Hepatocyte (in vitro differentiated cells): ENCODE data around the gene AIP.

Experiments used
- CTCF ChIP-seq: fragments of 200-600 bp; sonication (generic); IDR thresholded peaks from 2 replicates; pipeline ENCODE4 v1.5.1; 2016; ENCODE audit warnings: antibody characterized with exemption, mild to moderate bottlenecking; ENCODE audit not compliant: poor library complexity
- EZH2 ChIP-seq: fragments of 200-600 bp; sonication (generic); IDR thresholded peaks from 2 replicates; pipeline ENCODE4 v1.6.1; 2016; ENCODE audit warnings: antibody characterized with exemption, mild to moderate bottlenecking, borderline replicate concordance
- EZH2phosphoT487 ChIP-seq: fragments of 200-600 bp; sonication (generic); IDR thresholded peaks from one replicate; pipeline ENCODE4 v1.6.1; 2018; ENCODE audit warnings: antibody characterized with exemption, mild to moderate bottlenecking, low read depth, moderate library complexity; ENCODE audit not compliant: unreplicated experiment, severe bottlenecking

DNA sequence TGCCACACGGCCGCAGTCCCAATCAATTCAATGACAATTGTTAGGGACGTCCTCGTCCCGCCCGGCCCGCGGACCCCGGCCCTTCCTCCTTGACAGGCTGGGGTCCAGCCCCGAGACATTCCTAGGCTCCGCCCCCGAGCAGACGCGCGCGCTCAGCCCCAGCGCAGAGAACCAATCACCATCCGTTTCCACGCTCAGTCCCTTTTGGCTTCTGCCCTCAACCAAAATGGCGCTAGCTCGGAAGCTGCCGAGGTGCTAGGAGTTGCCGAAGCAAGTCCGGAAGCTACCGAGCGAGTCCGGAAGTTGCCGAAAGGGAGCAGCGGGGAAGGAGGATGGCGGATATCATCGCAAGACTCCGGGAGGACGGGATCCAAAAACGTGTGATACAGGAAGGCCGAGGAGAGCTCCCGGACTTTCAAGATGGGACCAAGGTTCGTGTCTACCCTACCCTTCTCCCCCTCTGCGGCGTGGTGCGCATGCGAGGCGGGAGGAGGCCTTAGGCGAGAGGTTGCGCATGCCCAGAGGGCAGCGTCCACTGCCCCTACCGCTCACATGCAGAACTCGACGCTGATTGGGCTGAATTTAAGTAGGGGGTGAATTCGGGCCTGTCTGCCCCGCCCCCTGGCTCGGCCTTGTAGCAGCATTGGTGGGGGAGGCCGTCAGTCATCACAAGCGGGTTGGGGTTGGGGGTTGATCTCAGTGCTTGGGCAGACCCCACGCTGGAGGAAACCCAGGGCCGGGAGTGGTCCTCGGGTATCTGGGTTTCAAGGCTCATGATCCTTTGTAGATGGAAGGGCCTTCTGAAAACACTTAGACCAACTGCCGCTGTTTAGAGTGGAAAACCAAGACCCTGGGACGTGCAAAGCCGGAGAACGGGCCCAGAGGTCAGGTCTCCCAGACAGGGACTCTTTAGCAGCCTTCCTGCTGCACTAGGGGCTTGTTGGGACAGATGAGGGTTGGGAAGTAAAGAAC lies at the start of gene AIP:
- TF ChIP-seq CTCF (no peak), EZH2 (no peak), EZH2phosphoT487 (no peak)
